GOT3 (cell line): ENCODE data around the gene TWNK.
A peak's percentile ranks its signal among the peaks of the same experiment; 100 is the strongest.
"Not testable (repeated sequence)": the region's sequence is repeated elsewhere in the genome, so short reads cannot be mapped to it uniquely, and the experiment has no call there.

Experiments used
- DNase-seq: peaks from one replicate; lab custom pipeline; 2025; ENCODE audit warnings: mixed read lengths; lab: John Stamatoyannopoulos, UW

The TWNK gene

DNA sequence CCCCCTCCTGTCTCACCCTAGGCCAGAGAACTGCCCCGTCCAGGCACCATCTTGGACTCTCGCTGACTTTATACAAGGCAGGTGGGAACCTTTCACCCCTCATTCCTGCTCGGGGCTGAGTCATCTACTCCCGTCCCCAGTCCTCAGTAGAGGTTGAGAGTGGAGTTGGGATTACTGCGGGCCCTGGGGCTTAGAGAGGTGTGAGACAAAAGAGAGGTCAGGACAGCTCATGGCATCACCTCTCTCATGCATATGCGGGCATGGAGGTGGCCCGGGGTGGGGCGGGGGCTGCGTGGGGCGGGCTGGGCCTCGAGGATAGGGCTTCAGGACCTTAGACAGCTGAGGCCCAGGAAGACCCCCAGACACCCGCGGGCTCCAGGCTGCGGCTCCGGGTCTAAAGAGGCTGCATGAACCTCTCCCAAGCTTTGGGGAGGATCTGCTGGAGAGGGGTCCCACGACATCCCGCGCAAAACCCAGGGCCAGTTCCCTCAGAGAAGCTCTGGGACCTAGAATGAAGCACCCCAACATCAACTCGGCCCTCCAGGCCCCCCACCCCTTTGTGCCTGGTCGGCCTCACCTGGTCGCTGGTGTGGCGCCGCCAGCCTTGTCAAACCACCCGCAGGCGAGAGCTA, 43.3 kb downstream of the TWNK start:
- no peak for DNase-seq

DNA sequence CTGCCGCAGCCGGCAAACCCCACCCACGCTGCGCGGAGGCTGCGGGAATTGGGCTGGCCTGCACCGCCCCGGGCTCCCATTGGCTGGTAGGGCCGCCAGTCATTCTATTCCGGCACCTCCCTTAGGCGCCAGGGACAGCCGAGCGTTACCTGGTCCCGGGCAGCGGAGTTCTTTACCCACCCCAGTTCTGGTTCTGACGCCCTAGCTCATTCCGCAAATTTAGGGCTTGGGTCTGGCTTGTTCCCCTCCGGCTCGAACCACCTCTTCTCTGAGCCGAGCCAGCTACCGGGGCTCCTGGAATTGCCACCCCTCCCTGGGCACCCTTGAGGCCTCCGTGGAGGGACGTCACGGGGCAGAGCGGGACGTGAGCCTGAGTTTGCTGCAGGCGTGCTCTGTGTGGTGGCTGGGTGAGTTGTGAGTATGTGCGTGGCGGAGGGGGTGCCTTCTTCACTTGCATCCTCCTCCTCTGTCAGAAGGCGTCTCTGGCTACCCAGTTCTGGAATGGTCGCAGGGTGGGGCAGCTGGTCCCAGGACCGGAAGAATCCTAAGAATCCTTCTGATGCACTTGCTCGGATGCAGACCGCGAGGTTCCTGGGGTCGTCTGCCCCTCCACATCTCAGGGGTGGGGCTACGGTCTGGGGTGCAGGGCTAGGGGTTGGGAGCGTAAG, 43.9 kb downstream of the TWNK start, which contains the start of the genes PDZD7 and SFXN3:
TSS of gene PDZD7 (minus strand) at position 2 of the 668 bp plus-strand sequence. CDS start 910 bp downstream, outside the sequence.
TSS of gene SFXN3 (plus strand) at position 107 of the 668 bp plus-strand sequence. CDS start 3,461 bp downstream, outside the sequence.
- peak; percentile 76 for DNase-seq

DNA sequence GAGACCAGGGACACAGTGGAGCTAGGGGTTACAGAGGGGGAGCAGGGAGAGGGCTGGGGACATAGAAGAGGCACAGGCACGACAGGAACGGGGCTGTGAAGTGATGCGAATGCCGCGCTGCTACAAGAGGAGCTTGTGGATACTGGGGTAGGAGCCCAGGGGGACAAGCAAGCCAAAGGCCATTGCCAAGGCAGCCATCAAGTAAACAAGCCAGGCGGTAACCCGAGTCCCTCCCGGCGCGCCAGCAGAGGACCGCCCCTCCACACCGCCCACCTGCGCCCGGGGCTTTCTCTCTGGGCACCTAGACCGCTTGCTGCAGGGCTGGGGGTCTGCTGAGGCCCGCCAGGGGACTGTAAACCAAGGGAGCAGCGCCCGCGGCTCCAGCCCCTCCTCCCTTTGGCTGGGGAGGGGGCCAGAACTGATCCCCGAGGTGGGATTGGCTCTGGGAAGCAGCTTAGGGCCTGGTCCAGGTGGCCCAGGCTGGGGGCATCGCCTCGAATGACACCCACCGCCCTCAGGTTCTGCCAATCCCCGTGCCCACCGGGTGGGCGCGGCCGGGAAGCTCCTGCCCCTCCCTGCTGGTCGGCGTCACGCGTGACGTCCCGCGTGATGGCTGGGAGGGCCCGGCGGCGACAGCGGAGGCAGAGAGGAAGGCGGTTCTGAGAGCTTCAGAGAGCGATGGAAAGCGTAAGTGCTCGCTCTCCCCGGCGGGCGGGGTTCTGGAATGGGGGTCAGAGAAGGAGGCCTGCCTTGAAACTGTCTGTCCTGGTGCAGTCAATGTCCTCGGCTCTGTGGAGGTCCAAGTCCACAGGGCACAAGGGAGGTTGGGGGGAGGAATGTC, 44.7 kb downstream of the TWNK start:
- DNase-seq = no peak

DNA sequence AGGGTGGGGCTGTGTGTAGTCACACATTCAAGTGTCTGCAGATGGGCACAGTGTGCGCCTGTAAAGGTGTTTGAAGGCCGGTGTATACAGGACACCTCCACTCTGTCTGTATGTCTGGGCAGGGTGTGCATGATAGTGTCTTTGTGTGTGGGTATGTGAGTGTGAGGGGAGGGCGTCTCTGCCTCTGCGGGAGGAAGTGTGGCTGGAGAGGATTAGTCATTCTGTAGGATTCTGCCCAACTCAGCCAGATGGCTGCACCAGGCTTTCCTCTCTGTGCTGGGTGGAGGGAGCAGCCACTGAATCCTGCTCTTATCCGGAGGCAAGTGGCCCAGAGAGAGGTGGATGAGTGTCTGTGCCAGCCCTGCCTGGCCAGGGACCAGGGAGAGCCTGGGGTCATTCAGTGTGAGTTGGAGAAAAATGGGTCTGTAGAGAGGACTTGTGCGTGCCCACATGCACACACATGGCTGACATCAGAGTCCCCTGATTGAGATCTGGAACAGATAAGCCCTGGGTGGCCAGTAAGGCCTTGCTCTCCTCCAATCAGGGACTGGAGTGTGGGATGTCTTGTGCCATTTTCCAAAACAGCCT, 45.4 kb downstream of the TWNK start:
- DNase-seq = peak; percentile 14

DNA sequence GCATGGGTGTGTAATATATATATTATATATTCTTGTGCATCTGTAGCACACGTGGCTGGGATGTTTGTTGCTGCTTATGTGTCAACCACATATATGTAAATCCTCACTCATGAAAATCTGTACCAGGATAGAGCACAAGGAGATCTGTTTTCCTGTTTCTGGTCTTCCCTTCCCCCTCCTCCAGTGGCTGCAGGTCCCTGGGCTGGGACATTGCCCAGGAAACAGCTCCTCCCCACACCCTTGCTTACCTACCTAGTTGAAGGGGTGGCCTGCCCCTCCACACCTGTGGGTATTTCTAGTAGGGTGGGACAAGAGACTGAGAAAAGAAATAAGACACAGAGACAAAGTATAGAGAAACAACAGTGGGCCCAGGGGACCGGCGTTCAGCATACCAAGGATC, 45.9 kb downstream of the TWNK start:
- no peak for DNase-seq

DNA sequence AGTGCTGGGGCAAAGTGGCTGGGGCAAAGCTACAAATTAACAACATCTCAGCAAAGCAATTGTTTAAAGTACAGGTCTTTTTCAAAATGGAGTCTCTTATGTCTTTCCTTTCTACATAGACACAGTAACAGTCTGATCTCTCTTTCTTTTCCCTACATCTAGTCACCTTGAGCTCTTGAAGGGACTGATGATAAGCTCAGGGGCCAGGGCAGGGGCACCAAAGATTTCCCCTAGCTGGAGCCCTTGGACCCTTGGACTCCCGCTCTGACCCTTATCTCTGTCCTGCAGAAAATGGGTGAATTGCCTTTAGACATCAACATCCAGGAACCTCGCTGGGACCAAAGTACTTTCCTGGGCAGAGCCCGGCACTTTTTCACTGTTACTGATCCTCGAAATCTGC, 47.1 kb downstream of the TWNK start:
- DNase-seq = not testable (repeated sequence)

DNA sequence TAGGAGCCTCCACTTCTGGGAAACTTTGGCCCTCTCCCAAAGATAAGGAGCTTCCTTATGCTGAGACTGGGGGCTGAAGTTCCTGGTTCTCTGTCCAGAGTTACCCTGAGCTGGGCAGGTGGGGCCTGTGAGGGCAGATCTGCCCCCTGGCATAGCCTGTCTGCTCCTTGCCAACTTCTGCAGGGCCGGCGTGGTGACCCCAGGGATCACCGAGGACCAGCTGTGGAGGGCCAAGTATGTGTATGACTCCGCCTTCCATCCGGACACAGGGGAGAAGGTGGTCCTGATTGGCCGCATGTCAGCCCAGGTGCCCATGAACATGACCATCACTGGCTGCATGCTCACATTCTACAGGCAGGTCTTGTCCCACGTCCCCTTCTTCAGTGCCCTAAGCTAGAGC, 48.0 kb downstream of the TWNK start:
- no peak for DNase-seq

DNA sequence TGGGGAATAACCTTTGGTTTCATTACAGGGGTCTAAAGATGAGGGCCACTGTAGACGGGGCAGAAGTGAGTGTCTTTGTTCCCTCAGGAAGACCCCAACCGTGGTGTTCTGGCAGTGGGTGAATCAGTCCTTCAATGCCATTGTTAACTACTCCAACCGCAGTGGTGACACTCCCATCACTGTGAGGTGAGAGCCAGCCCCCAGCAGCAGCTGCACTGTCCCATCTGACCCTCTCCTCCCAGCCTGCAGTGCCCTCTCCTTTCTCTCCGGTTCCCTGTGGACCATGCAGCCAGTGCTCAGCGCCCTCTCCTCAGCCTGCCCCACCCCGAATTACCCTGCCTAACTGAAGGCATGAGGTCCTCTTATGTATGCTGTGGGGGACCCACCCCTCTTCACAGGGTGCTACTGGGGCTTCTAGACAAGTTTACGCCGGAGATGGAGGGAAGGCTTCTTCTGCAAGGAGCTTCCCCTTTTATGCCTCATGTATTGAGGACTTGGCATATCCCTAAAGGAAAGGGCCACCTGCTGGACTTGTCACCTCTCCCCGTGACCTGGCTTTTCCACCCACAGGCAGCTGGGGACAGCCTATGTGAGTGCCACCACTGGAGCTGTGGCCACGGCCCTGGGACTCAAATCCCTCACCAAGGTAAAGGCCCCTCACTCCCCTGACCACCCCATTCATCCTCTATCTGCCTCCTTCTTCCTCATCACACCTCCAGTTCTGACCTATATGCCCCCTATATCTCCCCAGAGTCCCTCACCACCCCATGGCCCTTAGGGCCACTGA, 48.8 kb downstream of the TWNK start:
- DNase-seq = no peak

DNA sequence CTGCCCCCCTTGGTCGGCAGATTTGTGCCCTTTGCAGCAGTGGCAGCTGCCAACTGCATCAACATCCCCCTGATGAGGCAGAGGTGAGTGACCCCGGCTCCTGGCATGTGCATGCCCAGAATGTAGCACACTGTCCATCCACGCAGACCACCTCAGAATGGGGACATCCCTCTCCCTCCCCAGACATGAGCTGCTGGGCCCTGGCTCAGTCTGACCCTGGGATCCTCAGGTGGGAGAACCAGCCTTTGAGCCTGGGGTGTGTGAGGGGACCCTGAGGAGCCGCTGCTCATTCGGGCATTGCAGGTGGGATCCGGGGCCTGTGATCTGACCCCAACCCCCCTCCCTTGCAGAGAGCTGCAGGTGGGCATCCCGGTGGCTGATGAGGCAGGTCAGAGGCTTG, 49.4 kb downstream of the TWNK start:
- DNase-seq = no peak

DNA sequence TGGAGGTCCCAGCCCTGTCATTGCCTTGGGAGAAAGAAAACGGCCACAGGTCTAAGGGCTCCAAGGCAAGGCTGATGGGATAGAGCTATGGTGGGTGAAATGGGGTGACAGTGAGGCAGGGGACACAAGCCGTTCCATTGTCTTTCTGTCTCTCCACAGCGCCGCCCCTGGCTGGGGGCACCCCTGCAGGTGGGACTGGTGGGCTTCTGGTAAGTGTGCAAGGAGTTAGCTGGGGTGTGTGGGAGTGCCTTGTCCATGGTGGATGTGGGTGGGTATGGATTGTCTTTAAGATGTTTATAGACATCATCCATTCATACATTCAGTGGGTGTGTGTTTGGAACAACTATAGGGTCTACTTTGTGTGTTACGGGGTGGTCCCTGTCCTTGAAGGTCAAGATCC, 51.1 kb downstream of the TWNK start:
- no peak for DNase-seq

DNA sequence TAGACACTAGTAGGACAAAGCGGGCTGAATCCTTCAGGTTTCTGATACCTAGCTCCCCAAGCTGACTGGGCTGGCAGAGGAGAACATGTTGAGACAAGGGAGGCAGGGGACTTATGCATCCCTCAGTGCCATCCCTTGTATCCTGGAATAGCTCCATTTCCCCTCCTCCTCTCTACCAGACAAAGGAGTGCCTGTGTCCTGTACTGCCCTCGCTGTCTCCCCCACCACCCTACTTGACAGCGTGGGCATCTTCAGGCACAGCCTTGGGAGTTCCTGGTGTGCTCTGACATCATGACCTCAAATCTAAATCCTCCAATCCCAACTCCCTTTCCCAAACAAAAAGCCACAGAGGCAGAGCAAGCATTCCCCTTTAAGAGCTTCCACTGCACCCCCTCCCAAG, 52.7 kb downstream of the TWNK start:
- no peak for DNase-seq

DNA sequence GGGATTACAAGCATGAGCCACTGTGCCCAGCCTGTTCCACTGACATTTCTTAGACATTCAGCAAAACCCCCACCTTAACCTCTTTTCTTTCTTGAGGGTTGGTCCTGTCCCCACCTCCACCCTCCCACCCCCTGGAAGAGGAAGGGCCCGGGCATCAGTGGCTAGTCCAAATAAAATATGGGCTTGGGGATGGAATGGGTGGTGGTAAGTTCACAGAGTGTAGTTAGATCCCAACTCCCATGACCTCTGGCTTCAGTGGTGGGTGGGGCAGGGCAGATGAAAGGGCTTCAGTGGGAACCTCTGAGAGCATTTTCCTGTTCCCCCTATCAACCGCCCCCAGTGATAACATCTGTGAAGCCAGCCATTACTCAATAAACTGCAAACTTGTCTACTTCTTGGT, 53.5 kb downstream of the TWNK start:
- no peak for DNase-seq

DNA sequence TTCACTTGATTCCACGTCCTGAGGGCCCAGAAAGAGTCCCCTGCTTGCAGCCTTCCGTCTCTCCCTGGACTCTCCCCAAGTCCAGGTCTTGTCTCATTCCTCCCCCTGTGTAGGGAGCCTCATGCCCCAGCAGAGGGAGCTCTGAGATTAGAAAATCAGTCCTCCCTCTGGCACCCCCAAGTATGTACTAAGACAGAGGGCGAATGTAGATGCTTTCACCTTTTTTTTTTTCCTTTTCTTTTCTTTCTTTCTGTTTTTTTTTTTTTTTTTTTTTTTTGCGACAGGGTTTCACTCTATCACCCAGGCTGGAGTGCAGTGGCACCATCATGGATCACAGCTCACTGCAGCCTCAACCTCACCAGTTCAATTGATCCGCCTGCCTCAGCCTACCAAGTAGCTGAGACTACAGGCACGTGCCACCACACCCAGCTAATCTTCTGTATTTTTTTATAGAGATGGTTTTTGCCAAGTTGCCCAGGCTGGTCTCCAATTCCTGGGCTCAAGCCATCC, 54.0 kb downstream of the TWNK start:
- DNase-seq = no peak

DNA sequence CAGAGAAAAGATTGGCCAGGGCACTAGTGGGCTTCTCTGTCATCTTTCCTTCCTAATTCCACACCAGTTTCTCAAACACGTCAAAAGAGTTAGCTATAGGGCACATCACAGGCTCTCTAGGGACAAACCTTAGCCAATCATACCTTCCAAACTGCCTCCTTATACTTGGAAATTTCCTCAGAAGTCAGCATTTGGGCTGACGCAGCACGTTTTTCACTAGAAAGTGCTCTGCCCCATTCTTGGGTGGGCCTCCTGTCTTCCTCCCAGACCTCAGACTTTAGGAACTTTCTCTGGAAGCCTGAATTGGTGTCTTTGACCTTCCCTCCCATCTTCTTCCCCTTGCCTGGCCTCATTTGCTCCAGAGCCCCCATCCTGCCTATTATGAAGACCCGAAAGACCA, 54.8 kb downstream of the TWNK start:
- DNase-seq = no peak

DNA sequence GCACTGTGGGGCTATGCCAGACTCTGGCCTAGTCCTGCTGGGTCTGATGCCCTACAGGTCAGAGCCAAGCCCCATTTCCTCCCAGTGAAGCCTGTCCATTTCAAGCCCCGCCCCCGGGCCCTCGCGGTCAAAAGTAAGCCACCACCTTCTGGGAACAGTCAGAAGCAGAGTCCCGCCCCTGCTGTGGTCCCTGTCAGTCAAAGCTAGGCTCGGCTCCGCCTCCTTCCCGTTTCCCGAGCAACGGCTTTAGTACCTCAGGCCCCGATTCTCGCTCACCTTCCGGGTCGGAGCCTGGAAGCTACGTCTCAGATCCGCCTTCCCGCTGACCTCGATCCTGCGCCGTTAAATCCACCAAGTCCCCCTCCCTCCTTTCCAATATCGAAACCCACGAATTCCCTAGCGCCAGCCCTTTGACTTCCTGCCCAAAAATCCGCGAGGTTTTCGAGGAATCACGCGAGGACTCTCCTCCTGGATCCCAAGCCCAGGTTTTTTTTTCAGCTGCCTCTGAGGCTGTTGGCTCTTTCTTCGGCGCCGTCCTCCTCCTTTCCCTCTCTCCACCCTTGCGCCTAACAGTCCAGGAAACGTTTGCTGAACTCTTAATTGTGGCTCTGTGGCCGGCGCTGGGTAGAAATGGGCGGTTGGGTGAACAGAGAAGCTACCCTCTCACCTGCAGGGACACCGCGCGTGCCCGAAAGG, 55.5 kb downstream of the TWNK start:
- peak; percentile 82 for DNase-seq

DNA sequence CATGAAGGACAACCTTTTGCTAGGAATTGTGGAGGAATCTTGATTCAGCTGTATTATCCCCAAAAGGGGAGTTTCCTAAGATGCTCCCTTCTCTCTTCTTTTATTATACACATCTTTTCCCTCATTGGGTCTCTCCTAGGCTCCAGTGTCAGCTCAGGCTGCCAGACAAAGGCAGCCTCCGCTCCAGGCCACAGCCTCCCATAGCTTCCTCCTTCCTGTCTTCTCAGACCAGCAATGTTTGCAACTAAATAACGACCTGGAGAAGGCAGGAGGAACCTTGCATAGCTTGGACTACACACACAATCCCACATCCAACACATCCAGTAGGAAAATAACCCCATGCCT, 56.0 kb downstream of the TWNK start:
- no peak for DNase-seq
